Left lung (tissue), 10 donors: ENCODE measurements around the gene PYDC1. TPM values are rescaled to one million over a fixed set of nuclear protein-coding genes. Genes with fewer than 3 reads are reported as not detected.

Experiments used
- ATAC-seq: fragments of 200-7000 bp; cut with Tn5 transposase; one replicate; pipeline ENCODE4 v1.9.1; 2020; ENCODE audit warnings: moderate library complexity
- DNase-seq, 4 donors: peaks; one replicate each; pipeline ENCODE4 v3.0.0-alpha.2; 2013 to 2020
- H3K27ac ChIP-seq, 2 donors: fragments of 200-600 bp; sonication (generic) in 1 of 2; one replicate each; pipeline versions ENCODE4 v1.5.0 to v1.8.0; 2020 to 2021
- H3K27me3 ChIP-seq, 2 donors: fragments of 200-600 bp; sonication (generic) in 1 of 2; one replicate each; pipeline versions ENCODE4 v1.5.0 to v1.8.0; 2020 to 2021
- H3K36me3 ChIP-seq, 2 donors: fragments of 200-600 bp; sonication (generic) in 1 of 2; one replicate each; pipeline versions ENCODE4 v1.5.0 to v1.8.0; 2020 to 2021
- H3K4me1 ChIP-seq, 2 donors: fragments of 200-600 bp; one replicate each; pipeline ENCODE4 v1.8.0; 2021
- H3K4me3 ChIP-seq, 2 donors: fragments of 200-600 bp; sonication (generic) in 1 of 2; one replicate each; pipeline versions ENCODE4 v1.5.0 to v1.8.0; 2020 to 2021; ENCODE audit warnings: mild to moderate bottlenecking in 1 of 2
- H3K9me3 ChIP-seq, 2 donors: fragments of 200-600 bp; sonication (generic) in 1 of 2; one replicate each; pipeline versions ENCODE4 v1.5.0 to v1.8.0; 2020 to 2021
- CTCF ChIP-seq, 2 donors: fragments of 200-600 bp; sonication (generic) in 1 of 2; IDR thresholded peaks; one replicate each; pipeline versions ENCODE4 v1.5.0 to v1.8.0; 2021; ENCODE audit warnings: antibody characterized with exemption in 2 of 2
- intact Hi-C, 2 donors: fragments of 100-400 bp; cut with DNase I; formaldehyde crosslinking; loops; one replicate each; pipeline versions ENCODE4 v1.11.2 to v1.14.2; 2022
- polyA plus RNA-seq, 6 donors: library from polyadenylated mRNA; unstranded; fragments of 120-200 nt; gene quantifications; one replicate each; pipeline ENCODE4 v1.2.1, GENCODE V29; 2013; ENCODE audit not compliant: insufficient read length in 6 of 6
- total RNA-seq, 2 donors: library from RNA; stranded (reverse); fragmentation: NEBNext Ultra II Directional; extraction: Animal tissue kit (Norgen Biotek cat#: 25700); gene quantifications; one replicate each; pipeline ENCODE4 v1.2.1, GENCODE V29; 2021
- donor health status: DM: no; HTN: yes; CAD: no.
- donor health status: DM: no; HTN: no; CAD: no.

The PYDC1 gene
- total and polyA plus RNA-seq, 8 donors = not detected

- Histone ChIP-seq H3K36me3 (peaks cover 5 to 100% of the 10 kb centered on the region in 2 donors), H3K27ac (no peak overlapping the region), H3K4me1 (peaks cover 0 to 27% of the 10 kb centered on the region in 2 donors), H3K9me3 (no peaks in the 10 kb centered on the region), H3K4me3 (no peak overlapping the region), H3K27me3 (no peaks in the 10 kb centered on the region)
- TF ChIP-seq CTCF (IDR thresholded peaks at IDR 0.05) = no peak
- no peak for ATAC-seq
- intact Hi-C loops = no loop called here
- DNase-seq = no peak
Measured at GRCh38 chr16:31190061-31190460, 26.9 kb downstream of the PYDC1 start.

GRCh38 chr16:31189412-31189778, 27.5 kb downstream of the PYDC1 start:
- peaks cover 5 to 100% of the 10 kb centered on the region in 2 donors for H3K36me3 ChIP-seq

GRCh38 chr16:31188450-31189411, 28.2 kb downstream of the PYDC1 start:
- Histone ChIP-seq H3K4me3 (no peak overlapping the region), H3K36me3 (peaks cover 5 to 100% of the 10 kb centered on the region in 2 donors), H3K27me3 (no peaks in the 10 kb centered on the region), H3K4me1 (peaks cover 0 to 37% of the 10 kb centered on the region in 2 donors), H3K9me3 (no peaks in the 10 kb centered on the region), H3K27ac (no peak overlapping the region)
- ATAC-seq (no peak), DNase-seq (no peak)
- intact Hi-C loops = no loop called here
- TF ChIP-seq CTCF (IDR thresholded peaks at IDR 0.05) = no peak

More at GRCh38 chr16:31189412-31189778, 27.5 kb downstream of the PYDC1 start:
- intact Hi-C loops = no loop called here
- no peak for TF ChIP-seq CTCF (IDR thresholded peaks at IDR 0.05)
- ATAC-seq (no peak), DNase-seq (no peak)
- H3K4me1 ChIP-seq = peaks cover 0 to 31% of the 10 kb centered on the region in 2 donors
- no peak overlapping the region for H3K27ac ChIP-seq
- no peaks in the 10 kb centered on the region for H3K27me3 ChIP-seq
- H3K9me3 ChIP-seq = no peaks in the 10 kb centered on the region
- no peak overlapping the region for H3K4me3 ChIP-seq

- peaks cover 5 to 100% of the 10 kb centered on the region in 2 donors for H3K36me3 ChIP-seq
- DNase-seq = no peak
- H3K4me1 ChIP-seq = peaks cover 6 to 46% of the 10 kb centered on the region in 2 donors
- H3K4me3 ChIP-seq = no peak overlapping the region
- TF ChIP-seq CTCF (IDR thresholded peaks at IDR 0.05) = no peak
- no peaks in the 10 kb centered on the region for H3K27me3 ChIP-seq
- no peaks in the 10 kb centered on the region for H3K9me3 ChIP-seq
- no peak for ATAC-seq
- no peak overlapping the region for H3K27ac ChIP-seq
- intact Hi-C loops = no loop called here
Measured at GRCh38 chr16:31187808-31188189, 29.1 kb downstream of the PYDC1 start.
